HepG2 (cell line): Measurements from ENCODE around the gene RWDD4. TPM values are rescaled to one million over a fixed set of nuclear protein-coding genes. Genes with fewer than 3 reads are reported as not detected.

ENCODE experiments used
- ATAC-seq: fragments of 200-7000 bp; cut with Tn5 transposase; 3 replicates; pipeline ENCODE4 v1.9.1; 2020; ENCODE audit warnings: mild to moderate bottlenecking, moderate library complexity
- BruUV-seq: library from RNA; stranded (reverse); fragments of 400-500 nt; replicated peaks from 2 replicates; lab custom pipeline; 2021; lab: Mats Ljungman, UMichigan
- CTCF ChIA-PET: fragments of 300-600 bp; formaldehyde crosslinking; extraction: SDS; loops from one replicate; lab custom pipeline; 2021; ENCODE audit warnings: low total read pairs, inconsistent platforms, low intra/inter-chr PET ratio; lab: Yijun Ruan, JAX
- POLR2A ChIA-PET: fragments of 350-600 bp; sonication (Branson Sonifier 250); formaldehyde crosslinking; loops from one replicate; lab custom pipeline; 2020; ENCODE audit warnings: antibody characterized with exemption, inconsistent platforms; lab: Yijun Ruan, JAX
- DNase-seq: peaks from one replicate; pipeline ENCODE4 v3.0.0-alpha.2; 2015; ENCODE audit warnings: low spot score
- FAIRE-seq: peaks from 3 replicates; lab custom pipeline; 2011; peaks lifted over from hg19 to GRCh38; lab: Jason Lieb, UNC
- H2AFZ ChIP-seq: one replicate; pipeline ENCODE4 v1.6.1; 2011; ENCODE audit warnings: low read length, inconsistent platforms
- H3K27ac ChIP-seq: fragments of 300-600 bp; 3 replicates; pipeline ENCODE4 v1.8.0; 2011; ENCODE audit warnings: mixed run types, mild to moderate bottlenecking, mixed read lengths, low read length, inconsistent platforms; ENCODE audit not compliant: insufficient read depth; ENCODE audit errors: extremely low read length
- H3K27me3 ChIP-seq, 2 experiments: fragments of 200-600 bp in 1 of 2; 2 replicates in 1 of 2; 3 replicates in 1 of 2; pipeline versions ENCODE4 v1.6.0 to v1.8.0; 2011; ENCODE audit warnings: low read length in 2 of 2, mild to moderate bottlenecking in 2 of 2, moderate library complexity in 2 of 2, inconsistent platforms in 1 of 2; ENCODE audit not compliant: insufficient read depth in 2 of 2, control insufficient read depth in 1 of 2
- H3K36me3 ChIP-seq, 2 experiments: fragments of 200-600 bp in 1 of 2; replicated peaks in 1 of 2; 2 replicates in 1 of 2; 3 replicates in 1 of 2; pipeline versions ENCODE4 v1.5.1 to v1.8.0; 2011; ENCODE audit warnings: low read length in 2 of 2, inconsistent platforms in 1 of 2; ENCODE audit not compliant: insufficient read depth in 2 of 2, control insufficient read depth in 1 of 2
- H3K4me1 ChIP-seq: 2 replicates; pipeline ENCODE4 v1.5.1; 2012; ENCODE audit warnings: low read length, inconsistent platforms; ENCODE audit not compliant: insufficient read depth
- H3K4me2 ChIP-seq: 2 replicates; pipeline ENCODE4 v1.6.0; 2011; ENCODE audit warnings: low read depth, low read length, inconsistent platforms
- H3K4me3 ChIP-seq, 3 experiments: fragments of 200-600 bp in 1 of 3; sonication (generic), shearing (Covaris generic) in 1 of 3; replicated peaks in 1 of 3; 2 replicates each; pipeline ENCODE4 v1.5.1; 2011 to 2016; ENCODE audit warnings: low read length in 3 of 3, inconsistent platforms in 2 of 3, low read depth in 2 of 3, mild to moderate bottlenecking in 2 of 3, control low read depth in 1 of 3, mixed read lengths in 1 of 3; ENCODE audit not compliant: insufficient read depth in 1 of 3
- H3K79me2 ChIP-seq: one replicate; pipeline ENCODE4 v1.6.1; 2011; ENCODE audit warnings: low read length, inconsistent platforms; ENCODE audit not compliant: insufficient read depth
- H3K9ac ChIP-seq: 2 replicates; pipeline ENCODE4 v1.6.0; 2011; ENCODE audit warnings: mild to moderate bottlenecking, low read depth, low read length, inconsistent platforms; ENCODE audit not compliant: insufficient read depth
- H3K9me3 ChIP-seq: 2 replicates; pipeline ENCODE4 v1.5.1; 2012; ENCODE audit warnings: mild to moderate bottlenecking, low read length
- H4K20me1 ChIP-seq: 2 replicates; pipeline ENCODE4 v1.6.0; 2011; ENCODE audit warnings: inconsistent platforms, mild to moderate bottlenecking, low read length, moderate library complexity; ENCODE audit not compliant: insufficient read depth
- ARNT ChIP-seq: fragments of 450-650 bp; IDR thresholded peaks from 2 replicates; pipeline ENCODE4 v1.6.1; 2017
- ATF4 ChIP-seq, 2 experiments: fragments of 450-650 bp in 1 of 2; sonication (generic) in 1 of 2; formaldehyde crosslinking; IDR thresholded peaks; 2 replicates each; pipeline versions ENCODE4 v1.5.0 to v1.8.0; 2020 to 2022; ENCODE audit warnings: mild to moderate bottlenecking in 1 of 2, missing genetic modification reagents in 1 of 2
- BRD4 ChIP-seq: sonication (generic); formaldehyde crosslinking; IDR thresholded peaks from 2 replicates; pipeline ENCODE4 v1.4.0; 2020; ENCODE audit warnings: missing genetic modification reagents
- CCAR2 ChIP-seq: fragments of 200-400 bp; formaldehyde crosslinking; optimal IDR thresholded peaks from 2 replicates; pipeline ENCODE3; 2018; ENCODE audit warnings: low read depth, mild to moderate bottlenecking, low read length, moderate library complexity
- KAT2B ChIP-seq: fragments of 150-350 bp; IDR thresholded peaks from 2 replicates; pipeline ENCODE4 v1.6.1; 2014; ENCODE audit warnings: low read depth, low read length, borderline replicate concordance
- KDM2A ChIP-seq: sonication (generic); formaldehyde crosslinking; IDR thresholded peaks from 2 replicates; pipeline ENCODE4 v1.4.0; 2020; ENCODE audit warnings: low read depth, missing genetic modification reagents, borderline replicate concordance
- KDM6A ChIP-seq: IDR thresholded peaks from 2 replicates; pipeline ENCODE4 v1.6.1; 2016; ENCODE audit warnings: low read depth
- KLF11 ChIP-seq: IDR thresholded peaks from 2 replicates; pipeline ENCODE4 v1.6.1; 2016; ENCODE audit warnings: missing compliant biosample characterization
- MEIS2 ChIP-seq: sonication (generic); formaldehyde crosslinking; IDR thresholded peaks from 2 replicates; pipeline ENCODE4 v1.9.0; 2021; ENCODE audit warnings: mild to moderate bottlenecking, missing genetic modification reagents
- NBN ChIP-seq: fragments of 450-650 bp; conservative IDR thresholded peaks from 2 replicates; pipeline ENCODE4 v1.6.1; 2017
- ZBTB21 ChIP-seq: sonication (generic); formaldehyde crosslinking; IDR thresholded peaks from 2 replicates; pipeline ENCODE4 v1.4.0; 2020; ENCODE audit warnings: missing genetic modification reagents
- ZIK1 ChIP-seq: sonication (generic); formaldehyde crosslinking; IDR thresholded peaks from 2 replicates; pipeline ENCODE4 v1.5.0; 2020; ENCODE audit warnings: mild to moderate bottlenecking, low read depth, missing genetic modification reagents, borderline replicate concordance
- ZNF10 ChIP-seq: sonication (generic); formaldehyde crosslinking; IDR thresholded peaks from 2 replicates; pipeline ENCODE4 v1.4.0; 2020; ENCODE audit warnings: mild to moderate bottlenecking, low read depth, missing genetic modification reagents, borderline replicate concordance
- ZNF142 ChIP-seq: sonication (generic); formaldehyde crosslinking; IDR thresholded peaks from 2 replicates; pipeline ENCODE4 v1.4.0; 2020; ENCODE audit warnings: missing genetic modification reagents
- ZNF17 ChIP-seq: sonication (generic); formaldehyde crosslinking; IDR thresholded peaks from 2 replicates; pipeline ENCODE4 v1.5.0; 2020; ENCODE audit warnings: mild to moderate bottlenecking, missing genetic modification reagents
- ZNF264 ChIP-seq: sonication (generic); formaldehyde crosslinking; IDR thresholded peaks from 2 replicates; pipeline ENCODE4 v1.4.0; 2020; ENCODE audit warnings: missing genetic modification reagents
- ZNF513 ChIP-seq: sonication (generic); formaldehyde crosslinking; conservative IDR thresholded peaks from 2 replicates; pipeline ENCODE4 v1.5.0; 2020; ENCODE audit warnings: missing genetic modification reagents
- ZNF891 ChIP-seq: sonication (generic); formaldehyde crosslinking; IDR thresholded peaks from 2 replicates; pipeline ENCODE4 v1.5.0; 2020; ENCODE audit warnings: mild to moderate bottlenecking, missing genetic modification reagents
- WGBS: methylation state at CpG from one replicate; pipeline ENCODE4 v1.1.6; 2017; ENCODE audit warnings: low lambda C conversion rate; 5-methylcytosine and 5-hydroxymethylcytosine counted together
- in situ Hi-C: cut with HindIII; loops from 2 replicates; pipeline ENCODE4 v1.10.0; 2017; ENCODE audit warnings: low pct_unique_long_range_greater_than_20kb; ENCODE audit not compliant: extremely low pct_ligation_motif_present
- intact Hi-C: fragments of 100-400 bp; cut with micrococcal nuclease; formaldehyde crosslinking; loops from one replicate; pipeline ENCODE4 v1.10.0; 2022; ENCODE audit not compliant: unreplicated experiment
- polyA plus RNA-seq, 8 experiments: library from polyadenylated mRNA; depleted of rRNA in 3 of 8; stranded (reverse) in 7 of 8; unstranded in 1 of 8; fragments of >200 nt; fragmentation: Illumina TruSeq in 4 of 8; extraction: Trizol in 4 of 8; gene quantifications; 2 replicates each; pipeline versions ENCODE4 v1.2.1 to v1.2.3, GENCODE V29; 2011 to 2016; ENCODE audit warnings: low read depth in 4 of 8, missing spikeins in 1 of 8, mixed read lengths in 1 of 8; ENCODE audit not compliant: insufficient read depth in 1 of 8
- total RNA-seq, 5 experiments: library from RNA; depleted of rRNA; stranded (reverse); fragments of >200 nt; fragmentation: Illumina TruSeq; extraction: Trizol; gene quantifications; 2 replicates each; pipeline ENCODE4 v1.2.3, GENCODE V29; 2016; ENCODE audit warnings: low read depth in 1 of 5

The RWDD4 gene
- total and polyA plus RNA-seq, 2 of the 13 experiments (the other 11 are each of a cell fraction or from before 2014, with no cell fraction given), result 10.2 to 25.4 TPM

GRCh38 chr4:183666088-183666487 lies 7.1 kb upstream of the RWDD4 start:
- Histone ChIP-seq H3K4me2 (no peak overlapping the region), H3K27ac (no peak overlapping the region), H2AFZ (no peak overlapping the region), H3K79me2 (peaks cover 4% of the 10 kb centered on the region), H3K27me3 (no peaks in the 10 kb centered on the region), H3K4me1 (peaks cover under 1% of the 10 kb centered on the region), H3K36me3 (peaks cover 10 to 38% of the 10 kb centered on the region in 2 experiments; a peak in 4 of 5 replicates), H3K9me3 (no peaks in the 10 kb centered on the region), H3K4me3 (no peak overlapping the region), H3K9ac (no peak overlapping the region), H4K20me1 (no peaks in the 10 kb centered on the region)
- 100% methylated on average over 1 of the region's 1 CpG for WGBS
- BruUV-seq, result no TSS peak
- ChIA-PET CTCF (no interaction called here), POLR2A (no interaction called here)
- ATAC-seq (no peak), FAIRE-seq (no peak), DNase-seq (no peak)
- in situ Hi-C loops, result no loop called here
- intact Hi-C loops, result no loop called here
- no peak for TF ChIP-seq KAT2B
- no peak for TF ChIP-seq ZNF10 (CRISPR knock-in tag)
- no peak for TF ChIP-seq MEIS2 (CRISPR knock-in tag)
- TF ChIP-seq ZBTB21 (CRISPR knock-in tag), result no peak
- TF ChIP-seq ARNT, result no peak
- TF ChIP-seq KDM2A (CRISPR knock-in tag), result no peak
- no peak for TF ChIP-seq ZNF891 (CRISPR knock-in tag)
- no peak for TF ChIP-seq CCAR2
- TF ChIP-seq ZNF513 (CRISPR knock-in tag), result no peak
- TF ChIP-seq KLF11, result no peak
- TF ChIP-seq ZNF17 (CRISPR knock-in tag), result no peak
- TF ChIP-seq KDM6A, result no peak
- TF ChIP-seq ATF4 (CRISPR knock-in tag; IDR thresholded peaks at IDR 0.05), result no peak
- TF ChIP-seq ZIK1 (CRISPR knock-in tag), result no peak
- no peak for TF ChIP-seq BRD4
- no peak for TF ChIP-seq ZNF264
- TF ChIP-seq NBN, result no peak
- no peak for TF ChIP-seq ZNF142 (CRISPR knock-in tag)
